NK-92 treated with Interleukin-12 subunit alpha and Interleukin-12 subunit beta, amount 100 ng/mL, for 24 hours (cell line): ENCODE results near the gene THOC6.
"Not testable (repeated sequence)": the region's sequence is repeated elsewhere in the genome, so short reads cannot be mapped to it uniquely, and the experiment has no call there.

Experiments used
- DNase-seq: peaks from one replicate; lab custom pipeline; 2025; lab: John Stamatoyannopoulos, UW

THOC6 gene

GRCh38 chr16:3072148-3072547 lies 48.3 kb downstream of the THOC6 start:
- peak; percentile 72 for DNase-seq

GRCh38 chr16:3072576-3073263 lies 48.9 kb downstream of the THOC6 start:
- DNase-seq: not testable (repeated sequence)

- no peak for DNase-seq
These were observed 49.6 kb downstream of the THOC6 start for GRCh38 chr16:3073448-3073847.

- DNase-seq: peak; percentile 93
These were observed 51.2 kb downstream of the THOC6 start for GRCh38 chr16:3074860-3075522.

- peak; percentile 52 for DNase-seq
These were observed 51.7 kb downstream of the THOC6 start for GRCh38 chr16:3075523-3075915.

GRCh38 chr16:3075946-3076345 lies 52.1 kb downstream of the THOC6 start:
- DNase-seq: peak; percentile 52

- DNase-seq: peak; percentile 73
These were observed 52.7 kb downstream of the THOC6 start for GRCh38 chr16:3076577-3076976.
